Stimulated activated CD4-positive, alpha-beta T cell treated with anti-CD3 and anti-CD28 coated beads, Interleukin-4, amount 100 ng/mL, for 4 hours (primary cell): ENCODE measurements around the gene CADM1.

ENCODE experiments used
- DNase-seq, 2 experiments: peaks; one replicate each; pipeline ENCODE4 v3.0.0-alpha.2; 2020

Gene CADM1

DNA sequence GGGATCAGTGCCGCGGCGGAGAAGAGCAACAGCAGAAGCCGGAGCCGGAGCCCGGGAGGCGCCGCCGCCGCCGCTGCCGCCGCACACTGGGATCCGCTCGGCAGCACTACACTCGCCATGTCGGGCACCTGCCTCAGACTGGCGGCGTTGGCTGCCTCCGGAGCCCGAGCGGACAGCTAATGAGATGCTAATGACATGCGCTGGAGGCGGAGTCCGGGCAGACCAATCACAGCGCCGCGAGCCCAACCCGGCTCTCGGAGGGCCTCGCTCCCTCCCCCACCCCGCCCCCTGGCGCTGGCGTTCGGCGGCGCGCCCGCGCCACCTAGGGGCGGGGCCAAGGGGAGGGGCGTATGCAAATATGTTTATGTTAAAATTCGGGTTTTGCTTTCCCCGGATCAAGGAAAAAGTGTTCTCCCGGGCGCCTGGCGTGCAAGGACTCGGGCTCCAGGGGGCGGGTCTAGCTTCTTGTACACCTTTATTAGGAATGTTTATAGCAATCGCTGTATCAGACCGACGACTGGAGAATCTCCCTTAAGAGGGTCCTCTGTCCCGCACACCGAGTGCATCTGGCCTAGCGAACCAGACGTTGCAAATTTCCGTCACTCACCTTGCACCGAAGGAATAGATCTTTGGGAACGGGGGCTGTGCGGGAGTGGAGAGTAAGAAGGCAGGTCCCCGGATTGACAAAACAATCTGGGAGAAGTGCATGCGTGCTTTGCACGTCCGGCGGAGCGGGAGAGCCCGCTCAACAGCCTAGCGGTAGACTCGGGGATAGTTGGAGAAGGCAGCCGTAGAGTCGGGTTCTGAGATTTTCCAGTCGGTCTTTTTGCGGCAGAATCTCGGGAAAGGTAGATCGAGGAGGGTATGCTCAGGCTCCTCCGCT is at the start of gene CADM1:
Gene CADM1 (minus strand): TSS at position 140 of the 883 bp plus-strand sequence.
- peak; percentile 60 to 65 for DNase-seq

DNA sequence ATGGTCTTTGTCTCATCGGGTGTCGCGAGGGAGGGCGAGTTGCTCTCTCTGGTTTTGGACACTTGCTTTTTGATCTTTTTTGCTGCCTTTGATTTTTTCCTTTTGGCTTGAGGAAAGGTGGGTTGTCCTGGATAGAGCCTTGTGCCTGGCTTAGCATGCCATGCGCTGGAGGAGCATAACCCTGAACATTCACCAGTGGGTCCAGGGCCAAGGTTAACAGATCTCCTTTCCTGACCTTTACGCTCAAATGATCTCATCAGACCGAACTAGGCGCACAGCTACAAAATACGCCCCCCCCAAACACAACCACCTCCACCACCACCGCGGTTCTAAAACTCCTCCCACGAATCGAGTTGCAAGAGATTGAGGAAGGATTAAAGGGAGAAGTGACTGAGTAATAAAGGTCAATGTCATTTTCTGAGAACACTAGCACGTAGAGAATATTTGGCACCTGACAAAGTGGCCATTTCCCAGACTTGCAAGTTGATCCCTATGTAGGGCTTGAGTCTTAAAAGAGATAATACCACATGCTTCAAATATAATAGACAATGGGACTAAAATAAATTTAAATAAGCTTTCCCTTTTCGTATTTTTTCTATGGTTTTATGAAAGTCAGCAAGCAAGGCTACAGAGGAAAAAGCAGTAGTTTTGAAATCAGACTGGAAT is 48.7 kb upstream of the CADM1 start:
- no peak for DNase-seq

DNA sequence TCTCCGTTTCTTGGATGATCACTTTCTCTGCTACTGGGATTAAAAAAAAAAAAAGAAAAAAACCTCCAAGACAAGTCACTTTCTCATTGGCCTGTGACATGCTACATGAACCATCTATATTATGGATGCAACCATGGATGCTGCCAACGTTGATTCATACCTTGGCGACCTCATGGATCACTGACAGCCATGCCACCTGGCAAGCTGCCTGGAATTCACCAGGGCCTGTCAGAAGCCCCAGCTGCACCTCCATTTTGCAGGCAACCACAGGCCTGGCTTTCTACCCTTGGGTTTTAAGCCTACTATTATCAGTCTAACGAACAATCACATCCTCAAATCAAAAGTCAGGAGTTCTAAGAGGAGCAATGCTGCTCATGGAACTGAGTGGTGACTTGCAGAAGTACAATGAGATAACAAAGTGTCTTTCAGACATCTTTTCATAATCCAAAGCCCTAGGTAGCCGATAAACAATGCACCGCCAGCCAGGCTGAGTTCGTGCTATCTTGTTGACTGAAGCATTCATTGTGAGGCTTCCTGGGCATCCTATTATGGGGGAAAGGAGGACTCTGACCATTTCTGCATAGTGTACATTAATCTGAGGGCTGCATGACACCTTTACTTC is 48.0 kb upstream of the CADM1 start:
- DNase-seq: no peak

DNA sequence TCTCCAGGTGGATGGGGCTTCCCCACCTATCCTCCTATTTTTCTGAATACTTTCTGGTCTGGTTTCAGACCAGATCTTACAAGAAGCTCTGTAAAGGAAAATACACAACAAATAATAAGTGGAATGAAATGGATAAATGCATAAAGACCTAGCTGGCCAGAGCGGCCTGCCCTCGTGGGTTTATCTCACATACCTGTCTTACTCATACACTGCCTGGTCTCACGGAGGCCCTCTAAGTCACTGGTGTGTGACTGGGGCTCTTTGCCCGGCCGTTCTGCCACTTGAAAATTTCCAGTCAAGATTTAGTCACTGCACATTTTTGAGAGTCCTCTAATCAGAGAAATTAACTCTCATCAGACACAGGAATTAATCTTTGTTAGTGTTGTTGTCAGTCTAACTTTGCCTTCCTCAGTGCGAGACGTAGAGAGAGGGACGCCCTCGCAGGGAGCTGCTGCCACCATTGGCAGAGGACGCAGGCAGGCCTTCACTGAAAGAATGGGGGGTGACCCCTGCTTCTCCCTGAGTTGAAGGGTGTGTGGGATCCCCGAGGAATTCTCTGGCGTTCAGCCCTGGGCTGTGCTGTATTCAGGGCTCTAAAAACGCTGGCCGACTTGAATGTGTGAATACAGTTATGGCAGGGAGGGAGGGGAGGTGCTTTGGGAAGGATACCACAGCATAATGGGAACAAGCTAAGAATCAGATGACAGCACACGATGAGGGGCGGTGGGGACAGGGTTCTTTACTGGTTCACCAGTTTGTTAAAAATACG is 46.3 kb upstream of the CADM1 start:
- DNase-seq: no peak

DNA sequence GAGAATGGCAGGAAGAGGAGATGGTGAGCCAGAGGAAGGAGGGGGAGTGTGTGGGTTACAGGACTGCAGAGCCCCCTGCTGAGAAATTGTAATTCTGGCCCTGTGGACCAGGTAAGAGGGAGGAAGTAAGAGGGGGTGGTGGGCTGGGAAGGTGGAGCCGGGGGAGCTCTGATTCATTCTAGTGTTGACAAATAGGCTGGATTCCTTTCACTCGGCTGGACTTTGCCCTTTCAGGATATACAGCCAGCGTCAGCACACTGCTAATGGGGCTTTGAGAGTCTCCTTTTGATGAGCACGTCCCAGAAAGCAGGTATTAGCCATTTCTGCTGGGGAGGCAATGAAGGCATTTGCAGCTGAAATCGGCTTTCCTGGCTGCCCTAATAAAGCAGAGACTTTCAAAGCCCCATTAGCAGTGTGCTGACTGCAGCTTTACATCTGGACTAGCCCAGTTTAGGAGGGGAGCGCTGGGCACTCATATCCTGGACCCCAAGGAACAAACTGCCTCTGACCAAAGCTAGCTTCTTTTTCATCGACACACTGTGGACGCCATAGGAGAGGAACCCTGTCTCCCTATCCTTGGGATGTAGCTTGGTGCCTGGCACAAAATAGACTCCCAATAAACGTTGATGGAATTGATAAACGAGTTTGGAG is 44.8 kb upstream of the CADM1 start:
- DNase-seq: no peak

DNA sequence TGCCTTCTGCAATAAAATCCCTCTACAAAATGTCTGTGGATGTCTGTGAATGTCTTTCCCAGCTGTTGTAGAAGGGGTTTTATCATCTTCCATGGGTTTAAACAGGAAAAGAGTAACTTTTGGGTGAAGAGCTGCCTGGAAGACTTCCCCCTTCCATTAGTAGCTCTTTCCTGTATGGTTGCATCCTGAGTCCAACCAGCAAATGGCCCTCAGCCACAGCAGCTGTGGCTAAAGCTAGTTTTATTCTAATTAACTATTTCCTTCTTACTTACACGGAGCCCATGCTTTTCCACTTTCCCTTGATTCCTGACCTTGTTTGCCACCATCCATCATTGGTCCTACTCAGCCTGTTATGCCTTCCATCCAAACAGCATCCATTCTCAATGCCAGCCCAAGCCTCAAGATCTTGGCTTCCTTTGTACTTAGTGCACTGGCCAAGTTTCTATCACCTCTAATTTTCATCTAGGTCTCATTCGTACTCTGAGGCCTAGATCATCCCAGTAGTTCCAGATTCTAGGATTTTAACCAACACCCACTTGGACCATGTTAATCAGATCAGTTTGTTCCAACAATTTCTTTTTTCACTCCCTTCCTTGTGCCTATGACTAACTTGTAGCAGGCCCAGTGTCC is 41.5 kb upstream of the CADM1 start:
- no peak for DNase-seq

DNA sequence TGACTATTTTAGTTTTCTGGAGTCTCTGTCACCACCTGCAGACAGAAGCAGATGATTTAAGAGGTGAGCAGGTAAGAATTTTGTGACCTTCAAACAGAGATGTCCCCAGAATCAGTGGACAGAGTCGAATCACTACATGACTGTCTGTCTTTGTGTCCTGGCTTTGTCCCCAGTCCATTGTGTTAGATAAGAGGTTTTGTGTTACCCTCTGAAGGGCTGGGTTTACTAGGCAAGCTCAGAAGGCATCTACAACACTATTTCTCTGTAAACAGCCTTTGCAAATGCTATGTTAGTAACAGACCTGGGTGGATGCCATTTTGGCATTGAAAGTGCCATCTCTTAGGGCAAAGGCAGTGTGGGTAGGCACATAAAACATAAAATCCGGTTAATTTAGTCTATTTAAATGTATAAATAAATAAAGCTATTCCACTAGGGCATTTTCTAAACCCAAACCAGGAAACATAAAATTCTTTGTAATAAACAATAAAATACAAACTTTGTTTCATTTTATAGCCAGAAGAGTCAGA is 40.3 kb upstream of the CADM1 start:
- no peak for DNase-seq

DNA sequence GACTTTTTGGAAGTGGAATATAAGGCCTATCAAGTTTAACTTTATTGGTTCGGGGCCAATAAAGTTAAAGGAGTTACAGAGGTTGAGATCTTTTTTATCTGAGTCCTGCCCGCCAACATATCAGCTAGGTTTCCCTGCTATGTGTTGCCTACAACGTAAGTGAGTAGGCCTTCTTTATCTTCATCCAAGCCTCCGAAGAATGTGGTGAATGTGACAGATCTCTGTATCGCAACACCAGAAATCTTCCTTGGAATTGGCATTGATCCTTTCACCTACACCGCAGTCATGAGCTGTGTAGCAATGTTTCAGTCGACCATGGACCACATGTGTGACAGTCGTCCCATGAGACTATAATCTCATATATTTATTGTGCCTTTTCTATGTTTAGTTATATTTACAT is 37.3 kb upstream of the CADM1 start:
- no peak for DNase-seq

DNA sequence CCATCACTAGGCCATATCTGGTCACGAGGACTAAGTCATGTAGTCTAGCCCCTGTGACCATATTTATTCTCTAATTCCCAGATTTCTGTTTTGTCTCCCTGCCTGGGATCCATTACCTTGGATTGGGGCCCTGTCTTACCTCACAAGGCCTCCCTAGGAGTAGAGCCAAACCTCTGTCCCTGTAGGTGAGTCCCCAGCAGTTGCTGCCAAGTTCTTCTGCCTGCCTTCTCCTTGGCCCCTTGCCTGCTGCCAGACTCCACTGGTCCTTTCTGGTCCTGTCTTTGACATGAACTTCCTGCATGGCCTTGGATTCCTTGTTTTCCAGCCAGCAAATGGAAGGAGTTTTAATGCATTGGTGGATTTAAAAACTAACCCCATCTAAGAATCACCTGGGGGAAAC is 35.6 kb upstream of the CADM1 start:
- no peak for DNase-seq

DNA sequence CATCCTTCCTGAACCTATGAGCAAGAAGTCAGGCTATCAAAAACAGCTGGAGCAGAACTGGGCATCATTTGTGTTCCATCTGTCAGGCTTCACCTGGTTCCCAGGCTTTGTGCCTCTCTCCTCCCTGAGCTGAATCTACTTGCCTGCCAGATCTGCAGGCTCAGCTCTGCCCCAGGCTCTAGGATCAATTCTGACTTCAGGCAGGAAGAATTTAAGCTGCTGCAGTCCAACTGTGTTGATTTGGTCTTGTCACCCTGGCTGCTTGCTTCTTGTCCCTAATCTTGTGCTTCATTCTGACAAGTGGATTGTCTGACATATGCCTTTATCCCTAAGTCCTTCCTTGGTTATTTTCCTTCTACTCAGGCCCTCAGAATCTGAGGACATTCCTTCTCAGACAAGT is 31.6 kb upstream of the CADM1 start:
- DNase-seq: no peak

DNA sequence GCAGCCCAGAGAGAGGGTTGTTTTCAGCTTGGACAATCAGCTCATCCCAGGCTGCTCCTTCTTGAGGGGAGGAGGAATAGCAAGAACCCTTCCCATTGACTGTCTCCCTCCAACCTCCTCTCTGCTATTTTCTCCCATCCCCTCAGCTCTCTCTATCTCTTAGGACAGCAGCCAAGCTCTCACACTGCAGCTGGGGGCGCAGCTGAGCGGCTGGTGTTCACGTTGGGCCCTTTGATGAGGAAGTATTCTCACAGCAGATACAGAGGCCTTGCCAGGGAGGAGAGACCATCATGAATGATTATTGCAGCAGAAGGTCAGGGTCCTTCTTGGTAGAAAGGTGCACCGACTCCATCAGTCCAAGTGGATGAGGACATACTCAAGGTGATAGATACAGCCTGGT is 26.5 kb upstream of the CADM1 start:
- no peak for DNase-seq

DNA sequence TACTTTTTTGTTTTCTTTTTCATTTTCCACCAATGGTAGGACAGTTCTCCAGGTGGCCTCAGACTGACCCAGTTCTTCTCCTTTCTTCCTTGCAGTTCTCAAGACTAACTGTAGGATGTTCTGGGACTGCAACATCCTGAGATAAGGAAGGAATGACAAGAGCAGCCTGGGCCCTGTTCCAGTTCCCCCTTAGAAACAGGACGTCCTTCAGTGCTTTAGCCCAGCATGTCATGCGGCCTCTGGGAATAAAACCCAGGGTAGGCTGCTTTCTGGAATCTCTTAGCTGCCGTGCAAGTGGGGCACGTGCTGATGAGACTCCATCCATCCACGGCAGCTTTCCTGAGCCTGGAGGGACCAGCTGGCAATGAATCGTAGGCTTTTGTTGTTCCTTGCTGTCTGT is 24.0 kb upstream of the CADM1 start:
- no peak for DNase-seq

DNA sequence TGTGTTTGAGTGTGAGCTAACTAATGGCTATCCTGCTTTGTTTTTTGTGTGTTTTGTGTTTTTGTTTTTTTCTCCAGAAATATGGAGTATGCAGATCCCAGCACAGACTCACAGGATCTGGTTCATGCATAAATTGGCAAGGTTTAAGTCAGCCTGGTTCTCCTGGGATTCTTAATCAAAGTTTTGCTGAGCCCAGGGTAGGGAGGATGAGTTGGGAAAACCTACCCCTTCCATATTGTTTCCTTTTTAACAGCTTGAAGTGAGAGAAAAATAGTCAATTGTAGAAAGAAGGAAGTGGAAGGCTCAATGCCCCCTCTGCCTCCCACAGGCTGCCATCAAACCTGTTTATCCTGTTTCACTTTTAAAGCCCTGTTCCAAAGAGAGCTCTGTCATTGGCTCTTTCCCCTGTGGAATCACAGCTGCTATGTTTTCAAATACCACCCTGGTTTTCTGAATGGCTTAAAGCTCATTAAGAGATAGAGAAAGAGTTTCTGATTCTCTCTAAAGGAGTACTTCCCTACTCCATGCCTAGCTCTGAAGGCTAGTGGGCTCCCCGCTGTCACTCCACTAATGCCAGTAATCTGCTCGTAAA is 23.4 kb upstream of the CADM1 start:
- DNase-seq: no peak

DNA sequence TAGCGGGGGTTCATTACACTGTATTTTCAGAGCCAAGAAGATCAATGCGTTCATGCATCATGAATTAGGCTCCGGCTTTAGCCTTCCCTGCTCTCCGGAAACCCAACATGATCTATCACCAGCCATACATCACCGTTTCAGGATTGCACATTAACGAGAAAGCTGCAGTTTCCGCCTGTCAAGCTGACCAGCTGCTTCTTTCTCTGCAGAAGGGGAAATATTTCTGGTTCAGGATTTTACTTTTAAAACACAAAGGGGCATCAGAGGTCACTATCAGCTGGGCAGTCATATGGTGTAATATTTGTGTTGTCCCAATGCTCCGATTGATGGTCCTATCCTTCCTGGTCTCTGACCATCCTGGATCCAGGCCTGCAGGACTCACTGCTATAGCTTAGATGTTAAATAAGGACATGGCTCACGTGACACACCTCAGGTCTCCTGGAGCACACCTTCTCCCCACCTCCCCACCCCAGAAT is 21.4 kb upstream of the CADM1 start:
- no peak for DNase-seq

DNA sequence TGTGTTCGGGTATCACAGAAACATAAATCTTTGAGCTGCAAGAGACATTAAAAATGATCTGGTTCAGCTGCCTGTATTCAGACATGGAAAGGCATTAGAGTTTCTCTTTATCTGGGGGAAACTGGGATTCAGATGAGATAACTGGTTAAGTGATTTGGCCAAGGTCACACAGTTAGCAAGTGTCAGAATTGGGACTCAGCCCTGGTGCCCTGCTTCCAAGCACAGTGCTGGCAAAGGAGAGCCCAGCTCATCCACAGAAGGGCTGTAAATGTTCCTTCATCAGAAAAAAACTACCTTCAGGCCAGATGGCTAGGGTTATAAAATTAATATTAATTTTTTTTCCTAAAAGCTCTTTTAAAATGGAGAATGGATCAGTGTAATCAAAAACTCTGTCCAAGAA is 20.4 kb upstream of the CADM1 start:
- no peak for DNase-seq

DNA sequence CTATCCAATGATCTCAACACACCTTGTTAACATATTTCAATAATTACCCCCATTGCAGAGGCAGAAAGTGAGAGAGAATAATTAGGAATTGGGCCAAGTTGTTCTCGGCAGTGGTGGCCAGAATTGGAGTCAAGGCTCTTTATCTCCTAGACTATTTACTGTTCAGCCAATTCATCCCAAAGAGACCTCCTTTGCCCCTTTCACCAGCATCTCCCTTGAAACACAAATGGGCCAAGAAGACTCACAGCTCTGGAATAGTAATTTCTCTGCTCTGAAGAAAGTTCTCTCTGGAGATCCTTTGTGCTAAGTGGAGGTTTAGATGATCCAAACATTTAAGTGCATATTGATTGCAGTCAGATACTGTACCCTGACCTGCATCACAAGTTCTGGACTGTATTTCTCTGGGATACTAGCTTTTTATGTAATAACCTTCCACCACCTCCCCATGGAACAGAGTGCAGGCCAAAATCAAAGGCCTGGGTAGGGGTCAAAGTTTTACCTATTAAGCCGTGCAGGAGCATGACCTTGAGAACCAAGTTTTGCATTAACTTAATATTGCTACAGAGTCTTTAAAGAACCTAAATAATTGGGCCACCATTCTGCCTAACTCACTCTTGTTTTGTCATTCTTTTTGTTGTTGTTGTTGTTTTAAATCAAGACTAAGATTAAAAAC is 19.6 kb upstream of the CADM1 start:
- DNase-seq: no peak

DNA sequence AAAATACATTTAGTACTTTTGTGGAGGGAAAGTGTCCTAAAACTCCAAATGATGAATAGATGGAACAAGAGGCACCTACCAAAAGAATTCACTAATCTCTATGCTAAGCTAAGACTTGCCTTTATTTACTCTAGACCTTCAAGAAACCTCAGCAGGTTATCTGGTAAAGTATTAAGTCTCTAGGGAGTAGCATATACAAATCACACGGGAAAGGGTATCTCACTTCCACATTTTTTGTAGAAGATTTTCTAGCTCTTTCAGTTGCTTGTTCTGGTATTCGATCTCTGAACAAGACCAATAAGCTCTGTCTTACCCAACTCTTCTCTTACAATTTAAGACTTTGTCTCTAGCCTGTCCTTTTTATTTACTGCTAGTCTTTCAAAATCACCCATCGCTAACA is 18.1 kb upstream of the CADM1 start:
- no peak for DNase-seq

DNA sequence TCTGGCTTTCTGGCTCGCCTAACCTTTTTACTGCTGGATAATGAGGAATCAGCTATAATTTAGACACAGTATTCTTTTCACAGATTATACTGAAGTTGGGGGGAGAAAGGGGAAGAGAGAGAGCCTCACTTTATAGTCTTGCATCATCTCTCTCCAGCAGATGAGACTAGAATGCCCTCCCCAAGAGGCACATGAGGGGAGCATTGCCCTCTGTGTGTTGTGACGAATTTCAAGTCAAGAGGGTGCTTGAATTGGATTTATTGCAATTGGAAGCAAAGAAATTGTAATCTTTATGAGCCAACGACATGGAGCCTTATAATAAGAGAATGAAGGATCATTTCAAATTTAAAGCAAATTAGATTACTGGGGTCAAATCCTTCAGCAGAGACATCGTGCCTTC is 17.6 kb upstream of the CADM1 start:
- no peak for DNase-seq

DNA sequence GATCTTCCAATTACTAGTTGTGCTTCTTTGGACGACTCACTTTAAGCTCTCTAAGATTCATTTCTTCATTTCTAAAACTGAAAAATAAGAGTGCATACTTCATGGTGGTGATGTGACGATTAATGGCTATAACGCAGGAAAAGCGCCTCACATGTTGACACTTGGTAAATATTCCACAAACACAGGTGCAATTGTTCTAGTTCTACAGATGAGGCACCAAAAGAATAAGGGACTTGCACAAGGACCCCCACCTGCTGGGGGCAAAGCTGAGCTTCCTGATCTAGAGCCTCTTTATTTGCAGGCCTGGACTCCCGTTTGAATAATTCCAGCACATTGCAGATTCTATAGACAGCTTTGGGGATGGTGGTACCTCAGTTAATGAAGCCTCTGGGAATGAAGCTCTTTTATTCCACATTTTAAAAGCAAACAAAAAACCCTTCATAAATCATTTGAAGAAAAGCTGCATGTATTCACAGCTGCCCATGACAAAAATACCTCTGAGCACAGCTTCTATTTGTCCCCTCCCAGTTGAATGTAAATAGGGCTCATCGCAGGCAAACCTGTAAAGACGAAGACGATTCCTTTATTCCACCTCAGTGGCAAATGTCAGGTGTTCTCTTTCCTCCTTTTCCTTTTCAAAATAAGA is 14.9 kb upstream of the CADM1 start:
- DNase-seq: no peak
